Stomach (tissue), 9 donors: Measurements from ENCODE around the gene OSBPL2. TPM values are rescaled to one million over a fixed set of nuclear protein-coding genes. Genes with fewer than 3 reads are reported as not detected.

Source experiments
- DNase-seq, 2 donors: peaks; one replicate each; pipeline versions ENCODE4 v3.0.0 to v3.0.0-alpha.2; 2013 to 2019
- H3K27ac ChIP-seq, 5 donors: fragments of 200-600 bp in 4 of 5; sonication (generic) in 4 of 5; one replicate each; pipeline ENCODE4 v1.5.1; 2013 to 2019; ENCODE audit warnings: mild to moderate bottlenecking in 1 of 5, moderate library complexity in 1 of 5
- H3K27me3 ChIP-seq, 3 donors: fragments of 200-600 bp; sonication (generic); one replicate each; pipeline ENCODE4 v1.5.1; 2017 to 2019; ENCODE audit warnings: mixed run types in 1 of 3
- H3K36me3 ChIP-seq, 4 donors: fragments of 200-600 bp; sonication (generic); 1 replicate in 3 of 4; 2 replicates in 1 of 4; pipeline ENCODE4 v1.5.1; 2016 to 2019
- H3K4me1 ChIP-seq, 4 donors: fragments of 200-600 bp; sonication (generic); one replicate each; pipeline ENCODE4 v1.5.1; 2016 to 2019
- H3K4me3 ChIP-seq, 4 donors: fragments of 200-600 bp; sonication (generic) in 3 of 4; one replicate each; pipeline ENCODE4 v1.5.1; 2016 to 2019; ENCODE audit warnings: mild to moderate bottlenecking in 1 of 4
- H3K9me3 ChIP-seq, 4 donors: fragments of 200-600 bp; sonication (generic); one replicate each; pipeline ENCODE4 v1.5.1; 2016 to 2019
- EP300 ChIP-seq: sonication (generic); formaldehyde crosslinking; IDR thresholded peaks from one replicate; pipeline ENCODE4 v1.6.1; 2017; ENCODE audit warnings: antibody characterized with exemption
- POLR2A ChIP-seq, 4 donors: fragments of 450-650 bp; IDR thresholded peaks; one replicate each; pipeline ENCODE4 v1.6.1; 2016; ENCODE audit warnings: antibody characterized with exemption in 4 of 4, control low read depth in 2 of 4, mild to moderate bottlenecking in 1 of 4, moderate library complexity in 1 of 4
- POLR2AphosphoS5 ChIP-seq, 3 donors: sonication (generic); formaldehyde crosslinking; IDR thresholded peaks; one replicate each; pipeline ENCODE4 v1.6.1; 2016; ENCODE audit warnings: antibody characterized with exemption in 3 of 3
- WGBS, 5 donors: extraction: QIAGEN DNeasy Blood & Tissue Kit in 3 of 5; methylation state at CpG; one replicate each; pipeline versions ENCODE4 v1.1.5 to v1.1.7; 2013 to 2018; 5-methylcytosine and 5-hydroxymethylcytosine counted together
- intact Hi-C: fragments of 100-400 bp; cut with DNase I; formaldehyde crosslinking; loops from one replicate; pipeline ENCODE4 v1.15.1; 2023; ENCODE audit warnings: low total_unique reads
- polyA plus RNA-seq, 3 donors: library from polyadenylated mRNA; stranded (reverse); fragments of 200-250 nt; gene quantifications; one replicate each; pipeline ENCODE4 v1.2.3, GENCODE V29; 2013
- total RNA-seq, 5 donors: library from RNA; depleted of rRNA; stranded (reverse); fragments of >200 nt; gene quantifications; one replicate each; pipeline versions ENCODE4 v1.1.0 to v1.2.3, GENCODE V29; 2014 to 2016
- TF ChIP-seq, protein P1 (sequence below), 7 experiments: fragments of 450-650 bp in 4 of 7; fragments of 200-600 bp in 3 of 7; sonication (generic) in 3 of 7; IDR thresholded peaks; one replicate each; pipeline ENCODE4 v1.5.1; 2016 to 2019; ENCODE audit warnings: antibody characterized with exemption in 7 of 7, control low read depth in 2 of 7, mild to moderate bottlenecking in 1 of 7
- donor health status: healthy with polysubstance abuse.
- donor health status: Bipolar disorder and iron deficiency.
- donor health status: healthy.

Gene OSBPL2
- total and polyA plus RNA-seq, 8 donors, result 15.1 to 83.4 (median 36.7) TPM

DNA sequence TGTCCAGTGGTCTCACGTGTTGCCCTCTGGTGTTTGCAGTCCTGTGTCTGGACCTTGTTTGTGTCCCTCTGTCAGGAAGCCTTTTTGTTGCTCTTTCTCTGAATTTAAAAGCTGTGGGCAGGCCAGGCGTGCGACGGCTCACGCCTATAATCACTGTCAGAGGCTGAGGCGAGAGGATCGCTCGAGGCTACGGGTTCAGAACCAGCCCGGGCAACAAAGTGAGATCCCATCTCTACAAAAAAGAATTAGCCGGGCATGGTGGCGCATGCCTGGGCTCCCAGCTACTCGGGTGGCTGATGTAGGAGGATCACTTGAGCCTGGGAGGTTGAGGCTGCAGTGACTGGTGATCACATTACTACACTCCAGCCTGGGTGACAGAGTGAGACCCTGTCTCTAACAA, 28.5 kb downstream of the OSBPL2 start:
- Histone ChIP-seq H3K4me3 (no peak overlapping the region), H3K9me3 (peaks cover 0 to 4% (median 0%) of the 10 kb centered on the region in 4 donors), H3K36me3 (peaks cover 26 to 92% (median 89%) of the 10 kb centered on the region in 4 donors), H3K27ac (no peak overlapping the region), H3K27me3 (no peaks in the 10 kb centered on the region), H3K4me1 (no peaks in the 10 kb centered on the region)
- WGBS, 5 donors, result 92 to 96% (median 96%) methylated on average over 13 of the region's 13 CpGs
- TF ChIP-seq, protein P1, sequence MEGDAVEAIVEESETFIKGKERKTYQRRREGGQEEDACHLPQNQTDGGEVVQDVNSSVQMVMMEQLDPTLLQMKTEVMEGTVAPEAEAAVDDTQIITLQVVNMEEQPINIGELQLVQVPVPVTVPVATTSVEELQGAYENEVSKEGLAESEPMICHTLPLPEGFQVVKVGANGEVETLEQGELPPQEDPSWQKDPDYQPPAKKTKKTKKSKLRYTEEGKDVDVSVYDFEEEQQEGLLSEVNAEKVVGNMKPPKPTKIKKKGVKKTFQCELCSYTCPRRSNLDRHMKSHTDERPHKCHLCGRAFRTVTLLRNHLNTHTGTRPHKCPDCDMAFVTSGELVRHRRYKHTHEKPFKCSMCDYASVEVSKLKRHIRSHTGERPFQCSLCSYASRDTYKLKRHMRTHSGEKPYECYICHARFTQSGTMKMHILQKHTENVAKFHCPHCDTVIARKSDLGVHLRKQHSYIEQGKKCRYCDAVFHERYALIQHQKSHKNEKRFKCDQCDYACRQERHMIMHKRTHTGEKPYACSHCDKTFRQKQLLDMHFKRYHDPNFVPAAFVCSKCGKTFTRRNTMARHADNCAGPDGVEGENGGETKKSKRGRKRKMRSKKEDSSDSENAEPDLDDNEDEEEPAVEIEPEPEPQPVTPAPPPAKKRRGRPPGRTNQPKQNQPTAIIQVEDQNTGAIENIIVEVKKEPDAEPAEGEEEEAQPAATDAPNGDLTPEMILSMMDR (IDR thresholded peaks at IDR 0.05), result no peak
- no peak for TF ChIP-seq POLR2AphosphoS5 (IDR thresholded peaks at IDR 0.05)
- no peak for TF ChIP-seq EP300
- no peak for TF ChIP-seq POLR2A (IDR thresholded peaks at IDR 0.05)
- no peak for DNase-seq
- intact Hi-C loops, result no loop called here

DNA sequence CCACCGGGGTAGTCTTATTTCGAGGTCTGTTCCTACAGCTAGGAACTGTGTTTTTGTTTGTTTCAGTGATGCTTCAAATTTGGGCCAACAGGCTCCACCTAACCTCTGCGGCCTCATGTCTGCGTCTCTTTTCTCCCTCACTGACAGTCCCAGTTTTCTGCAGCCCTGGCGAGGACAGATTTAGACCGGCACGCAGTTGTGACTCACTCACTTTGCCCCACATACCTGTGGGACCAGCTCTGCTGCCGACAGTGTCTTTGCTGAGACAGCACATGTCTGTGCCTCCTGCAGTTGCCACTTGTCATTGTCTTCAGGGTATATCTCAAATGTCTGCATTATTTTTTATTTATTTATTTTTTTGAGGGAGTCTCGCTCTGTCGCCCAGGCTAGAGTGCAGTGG, 29.2 kb downstream of the OSBPL2 start:
- H3K27ac ChIP-seq, result no peak overlapping the region
- no peak for DNase-seq
- no peaks in the 10 kb centered on the region for H3K27me3 ChIP-seq
- H3K4me1 ChIP-seq, result no peaks in the 10 kb centered on the region
- H3K9me3 ChIP-seq, result peaks cover 0 to 4% (median 0%) of the 10 kb centered on the region in 4 donors
- TF ChIP-seq POLR2A (IDR thresholded peaks at IDR 0.05) (no peak), EP300 (no peak), POLR2AphosphoS5 (IDR thresholded peaks at IDR 0.05) (no peak)
- TF ChIP-seq, protein P1 (IDR thresholded peaks at IDR 0.05), result no peak
- H3K4me3 ChIP-seq, result no peak overlapping the region
- H3K36me3 ChIP-seq, result peaks cover 26 to 92% (median 89%) of the 10 kb centered on the region in 4 donors
- WGBS, 5 donors, result 86 to 93% (median 90%) methylated on average over 10 of the region's 10 CpGs
- intact Hi-C loops, result no loop called here

DNA sequence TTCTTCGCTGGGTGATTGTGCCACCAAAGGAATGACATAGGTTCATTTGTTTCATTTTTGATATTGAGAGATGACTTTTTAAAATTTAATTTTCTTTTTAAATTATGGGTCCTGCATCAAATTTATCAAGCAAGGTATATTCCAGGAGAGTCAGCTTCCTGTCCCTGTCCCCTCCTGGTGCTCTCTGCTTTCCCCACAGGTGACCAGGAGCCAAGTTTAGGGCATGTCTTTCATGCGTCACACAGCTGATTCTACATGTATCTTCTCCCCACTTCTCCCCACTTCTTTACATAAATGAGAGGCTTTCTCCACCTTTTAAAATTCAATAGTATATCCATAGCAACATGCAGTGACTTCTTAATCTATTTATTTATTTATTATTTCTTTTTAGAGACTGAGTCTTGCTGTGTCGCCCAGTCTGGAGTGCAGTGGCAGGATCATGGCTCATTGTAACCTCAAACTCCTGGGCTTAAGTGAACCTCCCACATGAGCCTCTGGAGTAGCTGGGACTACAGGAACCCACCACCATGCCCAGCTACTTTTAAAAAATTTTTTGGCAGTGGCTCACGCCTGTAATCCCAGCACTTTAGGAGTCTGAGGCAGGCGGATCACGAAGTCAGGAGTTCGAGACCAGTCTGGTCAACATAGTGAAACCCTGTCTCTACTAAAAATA, 30.0 kb downstream of the OSBPL2 start:
- Histone ChIP-seq H3K4me3 (no peak overlapping the region), H3K36me3 (peaks cover 28 to 92% (median 89%) of the 10 kb centered on the region in 4 donors), H3K4me1 (no peaks in the 10 kb centered on the region), H3K27ac (no peak overlapping the region), H3K9me3 (peaks cover 0 to 4% (median 0%) of the 10 kb centered on the region in 4 donors), H3K27me3 (no peaks in the 10 kb centered on the region)
- no peak for TF ChIP-seq POLR2AphosphoS5 (IDR thresholded peaks at IDR 0.05)
- WGBS, 5 donors, result 78 to 84% (median 82%) methylated on average over 7 of the region's 7 CpGs
- intact Hi-C loops, result no loop called here
- DNase-seq, result no peak

DNA sequence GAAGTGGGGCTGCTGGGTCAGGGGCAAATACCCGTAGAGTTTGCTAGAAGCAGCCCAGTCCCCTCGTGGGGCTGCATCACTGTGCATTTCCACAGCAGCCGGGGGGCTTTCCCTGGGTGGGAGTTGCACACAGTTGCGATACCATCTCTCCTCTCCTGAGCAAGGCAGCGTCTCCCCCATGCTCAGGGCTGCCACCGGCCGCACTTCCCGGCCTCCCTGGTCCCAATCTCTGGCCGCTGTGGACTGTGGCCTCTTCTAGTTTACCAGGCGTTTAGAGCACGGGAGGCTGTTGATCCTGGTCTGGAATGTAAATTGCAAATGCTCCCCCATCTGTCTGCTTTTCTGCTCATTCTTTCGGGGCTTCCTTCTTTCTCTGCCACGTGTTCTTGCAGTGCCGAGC, 31.1 kb downstream of the OSBPL2 start:
- Histone ChIP-seq H3K27me3 (no peaks in the 10 kb centered on the region), H3K27ac (no peak overlapping the region), H3K9me3 (peaks cover 0 to 4% (median 0%) of the 10 kb centered on the region in 4 donors), H3K4me1 (no peaks in the 10 kb centered on the region), H3K36me3 (peaks cover 34 to 92% (median 89%) of the 10 kb centered on the region in 4 donors), H3K4me3 (no peak overlapping the region)
- no peak for DNase-seq
- intact Hi-C loops, result no loop called here
- WGBS, 5 donors, result 78 to 87% (median 84%) methylated on average over 9 to 14 of the region's 14 CpGs
- no peak for TF ChIP-seq EP300

DNA sequence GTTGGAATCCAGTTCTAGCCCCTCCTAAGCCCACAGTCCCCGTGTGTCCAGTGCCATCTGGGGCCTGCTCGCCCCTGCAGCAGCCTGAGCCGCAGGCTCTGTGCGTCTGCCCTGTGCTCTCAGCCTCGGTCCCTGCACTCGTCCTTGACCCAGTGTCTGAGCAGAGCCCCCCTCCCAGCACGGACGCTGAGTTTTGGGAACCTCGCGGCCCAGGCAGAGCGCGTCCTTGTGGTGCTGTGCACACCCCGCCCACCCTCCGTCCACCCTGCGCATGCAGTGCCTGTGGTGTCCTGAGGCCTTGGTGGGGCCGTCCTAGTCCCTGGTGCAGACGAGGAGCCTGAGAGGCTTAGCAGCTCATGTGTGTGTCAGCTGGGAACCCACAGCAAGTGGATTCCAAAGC, 31.6 kb downstream of the OSBPL2 start:
- no peak for TF ChIP-seq POLR2A (IDR thresholded peaks at IDR 0.05)
- TF ChIP-seq, protein P1 (IDR thresholded peaks at IDR 0.05), result no peak
- TF ChIP-seq EP300, result no peak
- no peak for TF ChIP-seq POLR2AphosphoS5 (IDR thresholded peaks at IDR 0.05)
- intact Hi-C loops, result no loop called here
- DNase-seq, result no peak
- no peak overlapping the region for H3K27ac ChIP-seq
- peaks cover 36 to 92% (median 89%) of the 10 kb centered on the region in 4 donors for H3K36me3 ChIP-seq
- no peaks in the 10 kb centered on the region for H3K27me3 ChIP-seq
- 89 to 92% (median 91%) methylated on average over 6 to 17 of the region's 17 CpGs for WGBS, 5 donors
- H3K4me1 ChIP-seq, result no peaks in the 10 kb centered on the region
- peaks cover 0 to 4% (median 0%) of the 10 kb centered on the region in 4 donors for H3K9me3 ChIP-seq
- H3K4me3 ChIP-seq, result no peak overlapping the region
